T-helper 9 cell (primary cell): Measurements from ENCODE around the gene SWAP70.
A peak's percentile ranks its signal among the peaks of the same experiment; 100 is the strongest.

Experiments used
- DNase-seq: peaks from one replicate; pipeline ENCODE4 v3.0.0-alpha.2; 2020

SWAP70 gene

GRCh38 chr11:9755561-9756185 lies 91.8 kb downstream of the SWAP70 start:
- no peak for DNase-seq

DNA sequence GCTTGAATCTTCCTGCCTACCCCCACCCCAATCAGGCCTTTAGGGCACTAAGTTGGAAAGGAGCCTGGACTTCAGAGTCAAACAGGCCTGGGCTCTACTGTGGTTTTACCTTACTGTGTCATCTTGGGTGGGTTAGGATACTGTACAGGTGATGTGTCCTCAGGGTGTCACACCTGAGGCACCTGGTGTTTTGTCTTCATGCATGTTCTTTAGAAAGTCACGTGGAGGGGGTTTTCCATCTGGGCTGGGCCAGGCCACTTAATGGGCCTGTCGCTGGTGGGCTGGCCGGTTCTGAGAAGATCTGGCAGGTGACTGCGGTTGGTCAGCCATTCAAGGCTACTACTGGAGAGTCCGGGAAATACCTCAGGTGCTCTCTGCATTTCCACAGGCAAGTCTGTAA lies 92.6 kb downstream of the SWAP70 start:
- DNase-seq, result no peak

DNA sequence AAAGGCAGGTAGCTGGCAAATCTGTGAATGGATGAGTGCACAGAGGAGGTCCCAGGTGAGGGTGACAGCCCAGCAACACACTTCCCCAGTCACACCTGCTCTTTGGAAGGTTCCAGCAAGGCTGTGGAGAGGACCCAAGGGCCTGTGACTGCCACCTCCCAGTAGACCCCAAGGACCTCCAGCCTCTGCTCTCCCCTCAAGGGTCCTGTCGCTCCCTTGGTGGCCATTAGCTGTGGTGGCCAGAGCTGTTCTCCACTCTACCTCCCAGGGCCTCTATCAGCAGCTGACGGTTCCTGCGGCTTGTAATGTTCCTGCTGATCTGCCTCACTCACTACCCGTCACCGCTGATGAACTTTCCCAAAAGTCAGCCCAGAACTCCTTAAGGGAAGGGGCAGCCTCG lies 93.0 kb downstream of the SWAP70 start:
- no peak for DNase-seq

DNA sequence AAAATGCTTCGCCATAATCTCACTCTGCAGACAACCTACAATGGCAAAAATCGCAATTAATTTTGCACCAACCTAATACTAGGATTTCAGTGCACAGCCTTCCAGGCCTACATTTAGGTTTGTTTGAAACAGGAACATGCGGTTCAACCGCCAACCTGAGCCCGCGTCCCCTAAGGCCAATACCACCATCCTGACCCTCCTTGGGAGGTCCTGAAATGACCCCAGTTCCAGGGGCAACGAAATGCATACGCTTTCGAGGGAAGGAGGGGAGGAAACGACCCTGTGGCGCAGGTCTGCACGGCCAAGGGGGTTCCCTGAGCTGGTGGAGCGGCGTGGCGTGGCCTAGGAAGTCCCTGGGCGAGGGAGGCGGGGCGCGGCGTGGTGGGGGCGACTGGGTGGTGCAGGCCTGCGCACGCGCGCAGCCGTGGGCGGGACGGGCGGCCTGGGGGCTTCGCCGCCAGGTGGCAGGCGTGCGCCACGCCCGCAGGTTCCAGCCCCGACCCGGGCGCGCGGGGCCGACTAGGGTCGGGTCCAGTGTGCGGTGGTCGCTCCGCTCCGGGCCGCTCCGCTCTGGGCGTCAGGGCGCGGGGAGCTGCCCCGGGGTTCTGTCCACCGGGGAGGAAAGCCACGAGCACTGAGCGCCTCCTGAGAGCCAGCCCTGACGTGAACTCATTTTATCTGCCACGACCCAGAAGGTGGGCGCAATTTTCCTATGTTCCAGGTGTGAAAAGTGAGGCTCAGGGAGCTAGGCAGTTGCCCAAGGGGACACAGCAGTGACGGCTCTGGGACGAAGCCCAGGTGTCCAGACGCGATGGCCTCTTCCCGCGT lies 94.1 kb downstream of the SWAP70 start:
- DNase-seq, result peak; percentile 93

DNA sequence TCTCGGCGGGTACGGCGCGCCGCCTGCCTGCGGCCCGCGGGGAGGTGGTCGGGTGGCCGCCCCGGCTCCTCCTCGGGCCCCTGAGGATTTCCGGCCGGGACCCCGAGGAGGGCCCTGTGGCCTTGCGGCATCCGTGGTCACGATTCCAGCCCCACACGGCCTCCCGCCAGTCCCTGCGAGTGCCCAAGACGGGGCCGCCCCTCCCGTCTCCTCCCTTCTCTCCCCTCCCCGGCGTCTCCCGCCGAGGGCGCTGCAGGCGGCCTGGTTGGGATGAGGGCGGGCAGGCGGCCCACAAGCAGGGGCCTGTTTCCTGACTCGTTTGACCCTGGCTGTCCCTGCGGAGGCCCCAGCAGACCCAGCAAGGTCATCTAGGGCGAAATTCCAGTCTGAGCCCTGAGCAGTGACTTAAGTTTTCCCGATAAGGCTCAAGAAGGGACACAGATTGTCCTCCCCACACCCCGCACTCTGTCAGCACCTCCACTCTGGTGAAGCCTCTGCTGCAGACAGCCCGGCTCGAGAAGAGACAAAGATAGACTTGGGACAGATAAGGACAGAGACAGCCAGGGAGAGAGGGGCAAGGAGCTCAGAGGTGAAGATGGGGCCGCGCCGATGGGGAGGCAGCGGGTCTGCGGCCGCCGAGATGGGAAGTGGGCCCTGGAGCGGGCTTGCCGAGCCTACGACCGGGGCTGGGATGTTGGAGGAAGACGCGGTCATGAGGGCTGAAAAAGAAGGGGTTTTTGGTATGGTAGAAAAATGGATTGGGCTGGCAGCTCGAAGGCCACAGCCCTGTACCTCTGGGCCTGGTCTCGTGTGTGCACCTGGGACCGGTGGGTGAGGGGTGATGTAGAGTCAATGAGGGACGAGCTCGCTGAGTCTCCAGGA lies 95.0 kb downstream of the SWAP70 start:
- peak; percentile 34 for DNase-seq

DNA sequence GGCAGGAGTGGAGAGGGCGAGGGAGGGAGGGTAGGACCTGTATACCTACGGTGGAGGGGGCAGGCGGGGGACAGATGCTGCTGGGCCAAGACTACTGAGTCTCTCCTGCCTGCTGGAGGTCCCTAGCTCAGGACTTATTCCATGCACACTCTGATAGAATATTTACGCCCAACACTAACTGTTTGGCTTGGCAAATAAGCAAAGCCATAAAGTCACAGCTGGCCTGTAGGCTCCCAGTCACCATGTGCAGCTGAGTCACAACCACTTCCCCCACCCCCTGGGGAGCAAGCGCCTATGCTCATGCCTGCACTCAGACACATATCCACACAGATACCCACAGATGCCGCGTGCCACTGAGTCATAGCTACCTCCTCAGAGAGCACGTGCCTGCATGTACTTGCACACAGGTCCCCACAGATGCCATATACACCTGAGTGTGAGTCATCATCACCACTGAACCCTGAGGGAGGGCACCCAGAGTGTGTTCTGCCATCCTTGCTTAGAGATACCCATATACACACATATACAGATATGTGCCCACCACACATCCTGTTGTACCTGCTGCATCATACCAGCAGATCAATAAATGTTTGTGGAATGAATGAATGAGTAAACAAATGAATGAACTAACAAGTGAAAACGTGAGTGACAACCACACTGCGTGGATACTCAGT lies 95.8 kb downstream of the SWAP70 start:
- peak; percentile 63 for DNase-seq

DNA sequence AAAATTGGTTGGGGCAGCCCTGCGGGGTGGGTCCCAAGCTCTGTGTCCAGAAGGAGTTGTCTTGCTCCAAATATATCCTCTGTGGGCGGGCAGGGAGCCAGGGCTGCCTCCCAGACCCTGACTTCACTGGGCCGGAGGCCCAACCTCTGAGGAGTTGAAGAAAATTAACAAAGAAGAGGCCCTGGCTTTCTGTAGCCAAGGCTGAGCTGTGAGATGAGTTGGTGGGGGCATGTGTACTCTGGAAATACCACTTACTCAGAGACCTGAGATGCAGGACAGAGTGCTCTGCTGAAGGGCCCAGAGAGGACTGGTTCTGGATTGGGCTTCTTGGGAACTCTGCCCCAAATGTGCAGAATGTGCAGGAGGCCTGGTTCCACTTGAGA lies 96.3 kb downstream of the SWAP70 start:
- DNase-seq, result no peak

- DNase-seq, result no peak
Observed at GRCh38 chr11:9761441-9761945, 97.6 kb downstream of the SWAP70 start.

DNA sequence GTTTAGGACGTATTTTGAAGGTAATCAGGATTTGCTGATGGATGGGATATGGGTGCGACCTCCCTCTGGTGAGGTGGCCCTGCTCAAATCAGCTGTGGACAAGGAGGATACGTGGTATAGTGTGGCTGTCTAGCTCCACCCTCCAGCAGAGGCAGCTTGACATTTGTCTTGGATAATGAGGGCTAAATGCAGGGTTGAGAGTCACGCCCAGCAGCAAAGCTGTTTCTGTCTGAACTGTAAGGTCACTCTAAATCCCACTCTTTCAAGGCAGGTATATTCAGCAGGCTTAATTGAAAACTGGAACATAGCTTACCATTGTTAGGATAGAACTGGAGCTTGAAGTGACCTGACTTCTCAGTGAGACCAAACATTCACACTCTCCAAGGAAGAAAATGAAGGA lies 98.7 kb downstream of the SWAP70 start:
- DNase-seq, result no peak

GRCh38 chr11:9763301-9763700 lies 99.4 kb downstream of the SWAP70 start:
- no peak for DNase-seq

GRCh38 chr11:9765320-9766101 lies 101.6 kb downstream of the SWAP70 start:
- no peak for DNase-seq

GRCh38 chr11:9769621-9770020 lies 105.7 kb downstream of the SWAP70 start:
- no peak for DNase-seq

DNA sequence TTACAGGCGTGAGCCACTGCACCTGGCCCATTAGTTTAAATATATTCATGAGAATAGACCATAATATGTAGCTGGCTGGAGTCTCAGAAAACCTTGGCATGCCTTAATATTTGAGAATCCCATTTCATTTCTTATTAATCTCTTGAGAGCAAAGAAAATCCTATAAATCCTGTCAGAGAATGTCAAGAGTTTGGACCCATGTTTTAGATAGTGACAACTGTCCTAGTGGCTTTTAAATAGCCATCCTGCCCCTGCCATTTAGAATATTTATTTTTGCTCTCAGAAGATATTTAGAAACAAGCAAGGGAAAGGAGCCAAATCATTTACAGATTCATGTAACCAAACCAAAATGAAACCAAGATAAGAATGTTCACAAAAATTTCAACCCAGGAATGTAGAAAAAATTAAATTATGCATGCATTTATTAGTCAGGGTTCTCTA lies 107.2 kb downstream of the SWAP70 start:
- DNase-seq, result no peak

DNA sequence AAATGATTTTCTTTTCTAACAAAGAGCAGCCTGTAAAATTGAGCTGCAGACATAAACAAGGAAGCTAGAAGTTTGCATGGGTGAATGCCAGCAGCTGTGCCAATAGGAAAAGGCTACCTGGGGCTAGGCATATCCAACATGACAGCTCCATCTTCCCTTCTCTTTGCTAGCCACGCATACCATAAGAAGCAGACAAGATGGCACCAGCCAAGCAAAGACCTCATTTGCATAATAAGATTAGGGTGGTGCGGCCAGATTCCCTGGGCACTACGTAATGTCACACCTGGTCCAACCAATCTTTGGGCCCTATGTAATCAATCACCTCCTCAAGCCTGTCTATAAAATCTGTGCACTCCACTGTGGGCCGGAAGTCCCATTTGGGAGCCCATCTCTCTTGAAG lies 108.3 kb downstream of the SWAP70 start:
- no peak for DNase-seq

DNA sequence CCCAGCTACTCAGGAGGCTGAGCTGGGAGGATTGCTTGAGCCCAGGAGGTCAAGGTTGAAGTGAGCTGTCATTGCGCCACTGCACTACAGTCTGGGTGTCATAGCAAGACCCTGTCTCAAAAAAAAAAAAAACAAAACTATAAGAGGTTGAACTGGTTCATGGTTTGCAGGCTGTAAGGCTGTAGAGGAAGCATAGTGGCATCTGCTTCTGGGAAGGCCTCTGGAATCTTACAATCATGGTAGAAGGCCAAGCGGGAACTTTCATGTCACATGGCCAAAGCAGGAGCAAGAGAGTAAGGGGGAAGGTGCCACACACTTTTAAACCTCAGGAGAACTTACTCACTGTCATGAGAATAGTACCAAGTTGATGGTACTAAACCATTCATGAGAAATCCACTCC lies 109.6 kb downstream of the SWAP70 start:
- no peak for DNase-seq

- DNase-seq, result no peak
Observed at GRCh38 chr11:9774109-9774508, 110.2 kb downstream of the SWAP70 start.

GRCh38 chr11:9774591-9775397 lies 110.9 kb downstream of the SWAP70 start:
- no peak for DNase-seq

DNA sequence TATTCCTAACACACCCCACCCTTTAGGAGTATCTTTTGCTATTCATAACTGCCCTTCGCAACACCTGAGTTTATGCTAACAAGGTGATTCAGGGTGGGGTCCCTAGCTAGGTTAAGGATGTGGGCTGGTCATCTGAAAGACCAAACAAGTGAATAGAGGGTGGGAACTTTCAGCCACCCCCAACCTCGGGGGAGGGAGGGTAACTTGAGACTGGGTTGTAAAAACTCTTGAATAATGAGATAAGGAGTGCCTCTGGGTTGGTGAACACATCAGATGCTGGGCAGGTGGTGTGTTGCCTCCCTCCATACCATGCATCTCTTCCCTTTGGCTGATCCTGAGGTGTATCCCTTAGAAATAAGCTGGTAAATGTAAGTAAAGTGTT lies 111.5 kb downstream of the SWAP70 start:
- no peak for DNase-seq

DNA sequence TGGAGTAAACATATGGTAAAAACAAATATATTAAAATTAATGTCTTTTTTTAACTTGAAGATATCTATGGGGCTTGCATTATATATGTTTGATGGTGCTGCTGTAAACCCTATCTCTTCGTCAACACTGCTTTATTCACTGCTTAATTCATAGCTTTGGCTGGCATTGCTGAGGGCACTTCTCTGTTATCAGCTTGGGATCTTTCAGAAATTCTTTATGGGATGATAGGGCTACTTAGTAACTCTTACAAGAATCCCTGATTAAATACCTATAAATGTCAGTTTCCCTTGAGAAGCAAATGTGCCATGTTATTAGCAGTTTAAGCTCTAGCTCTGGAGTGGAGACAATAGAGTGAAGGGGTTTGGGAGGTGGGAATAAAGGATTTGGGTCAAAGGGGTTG lies 112.3 kb downstream of the SWAP70 start:
- DNase-seq, result no peak

DNA sequence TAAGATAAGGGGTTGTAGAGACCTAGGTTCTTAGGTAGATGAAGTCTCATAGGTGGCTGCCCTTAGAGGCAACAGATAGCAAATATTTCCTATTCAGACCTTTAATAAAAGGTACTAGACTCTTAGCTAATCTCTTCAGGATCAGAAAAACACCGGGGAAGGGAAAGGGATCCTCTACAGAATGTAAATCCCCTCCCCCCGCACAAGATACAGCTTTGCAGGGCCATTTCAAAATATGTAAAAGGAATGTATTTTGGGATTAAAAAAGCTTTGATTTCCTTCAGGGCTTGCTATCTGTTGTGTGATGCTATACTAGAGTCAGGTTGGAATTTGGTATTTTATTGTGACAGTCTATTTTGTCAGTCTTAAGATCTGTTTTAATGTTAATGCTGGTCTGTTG lies 113.2 kb downstream of the SWAP70 start:
- DNase-seq, result no peak

- no peak for DNase-seq
Observed at GRCh38 chr11:9777525-9777924, 113.6 kb downstream of the SWAP70 start.
